ENCODE data around the gene ERCC6L.
"Not testable (repeated sequence)": the region's sequence is repeated elsewhere in the genome, so short reads cannot be mapped to it uniquely, and the experiment has no call there.

ERCC6L gene

GRCh38 chrX:72254816-72255215, 16.0 kb upstream of the ERCC6L start:
- in situ Hi-C loops (cut with MboI; ENCODE audit: low sequenced_read_pairs): no loop called here

GRCh38 chrX:72253686-72254085, 14.9 kb upstream of the ERCC6L start:
- in situ Hi-C loops (cut with MboI; ENCODE audit: low sequenced_read_pairs): no loop called here

- in situ Hi-C loops (cut with MboI; ENCODE audit: low sequenced_read_pairs): no loop called here
Measured at GRCh38 chrX:72247206-72247942, 8.5 kb upstream of the ERCC6L start.

- in situ Hi-C loops (cut with MboI; ENCODE audit: low sequenced_read_pairs): no loop called here
Measured at GRCh38 chrX:72245461-72246089, 6.7 kb upstream of the ERCC6L start.

GRCh38 chrX:72243472-72243871, 4.6 kb upstream of the ERCC6L start:
- in situ Hi-C loops (cut with MboI; ENCODE audit: low sequenced_read_pairs): no loop called here

- in situ Hi-C loops (cut with MboI; ENCODE audit: low sequenced_read_pairs): no loop called here
Measured at GRCh38 chrX:72240976-72241375, 2.1 kb upstream of the ERCC6L start.

- in situ Hi-C loops (cut with MboI; ENCODE audit: low sequenced_read_pairs): no loop called here
Measured at GRCh38 chrX:72238183-72238582, 644 bp downstream of the ERCC6L start.

- in situ Hi-C loops (cut with MboI; ENCODE audit: low sequenced_read_pairs): no loop called here
Measured at GRCh38 chrX:72236841-72237240, 2.0 kb downstream of the ERCC6L start.

- in situ Hi-C loops (cut with MboI; ENCODE audit: low sequenced_read_pairs): no loop called here
Measured at GRCh38 chrX:72230290-72230689, 8.5 kb downstream of the ERCC6L start.

- in situ Hi-C loops (cut with MboI; ENCODE audit: low sequenced_read_pairs): not testable (repeated sequence)
Measured at GRCh38 chrX:72220375-72220774, 18.5 kb downstream of the ERCC6L start.

- in situ Hi-C loops (cut with MboI; ENCODE audit: low sequenced_read_pairs): no loop called here
Measured at GRCh38 chrX:72216973-72217372, 21.9 kb downstream of the ERCC6L start.

GRCh38 chrX:72208126-72208800, 30.6 kb downstream of the ERCC6L start:
- in situ Hi-C loops (cut with MboI; ENCODE audit: low sequenced_read_pairs): no loop called here

GRCh38 chrX:72207366-72207765, 31.5 kb downstream of the ERCC6L start:
- in situ Hi-C loops (cut with MboI; ENCODE audit: low sequenced_read_pairs): no loop called here

GRCh38 chrX:72205706-72206105, 33.1 kb downstream of the ERCC6L start:
- in situ Hi-C loops (cut with MboI; ENCODE audit: low sequenced_read_pairs): no loop called here

GRCh38 chrX:72203421-72203820, 35.4 kb downstream of the ERCC6L start:
- in situ Hi-C loops (cut with MboI; ENCODE audit: low sequenced_read_pairs): no loop called here

GRCh38 chrX:72202792-72203401, 35.9 kb downstream of the ERCC6L start:
- in situ Hi-C loops (cut with MboI; ENCODE audit: low sequenced_read_pairs): no loop called here

GRCh38 chrX:72201836-72202536, 36.8 kb downstream of the ERCC6L start:
- in situ Hi-C loops (cut with MboI; ENCODE audit: low sequenced_read_pairs): no loop called here

GRCh38 chrX:72182924-72183323, 55.9 kb downstream of the ERCC6L start:
- in situ Hi-C loops (cut with MboI; ENCODE audit: low sequenced_read_pairs): no loop called here

GRCh38 chrX:72181178-72182125, 57.4 kb downstream of the ERCC6L start, which contains the start of gene PIN4:
Gene PIN4 (plus strand): TSS chrX:72181757. CDS start chrX:72181786, 29 bp downstream.
- in situ Hi-C loops (cut with MboI; ENCODE audit: low sequenced_read_pairs): no loop called here

- in situ Hi-C loops (cut with MboI; ENCODE audit: low sequenced_read_pairs): no loop called here
Measured at GRCh38 chrX:72180539-72180938, 58.3 kb downstream of the ERCC6L start.
